Esophagus squamous epithelium (tissue), 5 donors: ENCODE data around the gene PDZD7. TPM values are rescaled to one million over a fixed set of nuclear protein-coding genes. Genes with fewer than 3 reads are reported as not detected.

Experiments used
- DNase-seq: peaks from one replicate; lab custom pipeline; 2025; lab: John Stamatoyannopoulos, UW
- H3K27ac ChIP-seq, 4 donors: fragments of 200-600 bp; sonication (generic); one replicate each; pipeline ENCODE4 v1.5.1; 2016 to 2019; ENCODE audit warnings: mild to moderate bottlenecking in 1 of 4
- H3K27me3 ChIP-seq, 4 donors: fragments of 200-600 bp; sonication (generic); 1 replicate in 3 of 4; 2 replicates in 1 of 4; pipeline versions ENCODE4 v1.5.1 to v1.6.0; 2017 to 2021; ENCODE audit warnings: antibody characterized with exemption in 1 of 4
- H3K36me3 ChIP-seq, 3 donors: fragments of 200-600 bp; sonication (generic); one replicate each; pipeline ENCODE4 v1.5.1; 2016 to 2019
- H3K4me1 ChIP-seq, 3 donors: fragments of 200-600 bp; sonication (generic); one replicate each; pipeline ENCODE4 v1.5.1; 2017 to 2019
- H3K4me3 ChIP-seq, 4 donors: fragments of 200-600 bp; sonication (generic); 1 replicate in 3 of 4; 2 replicates in 1 of 4; pipeline ENCODE4 v1.5.1; 2016 to 2019; ENCODE audit warnings: mild to moderate bottlenecking in 2 of 4, moderate library complexity in 1 of 4
- H3K9me3 ChIP-seq, 3 donors: fragments of 200-600 bp; sonication (generic); one replicate each; pipeline ENCODE4 v1.5.1; 2016 to 2019
- CTCF ChIP-seq, 6 experiments: fragments of 450-650 bp in 4 of 6; fragments of 200-600 bp in 2 of 6; sonication (generic) in 2 of 6; IDR thresholded peaks; one replicate each; pipeline ENCODE4 v1.5.1; 2016 to 2019; ENCODE audit warnings: antibody characterized with exemption in 6 of 6, mild to moderate bottlenecking in 4 of 6, moderate library complexity in 4 of 6
- POLR2A ChIP-seq, 4 donors: fragments of 450-650 bp; IDR thresholded peaks; one replicate each; pipeline ENCODE4 v1.6.1; 2017; ENCODE audit warnings: antibody characterized with exemption in 4 of 4, mild to moderate bottlenecking in 4 of 4, moderate library complexity in 3 of 4
- WGBS, 2 donors: methylation state at CpG; one replicate each; pipeline ENCODE4 v1.1.5; 2018; 5-methylcytosine and 5-hydroxymethylcytosine counted together
- intact Hi-C: fragments of 100-400 bp; cut with DNase I; formaldehyde crosslinking; loops from one replicate; pipeline ENCODE4 v1.15.0; 2022
- total RNA-seq, 4 donors: library from RNA; depleted of rRNA; stranded (reverse); fragments of >200 nt; gene quantifications; one replicate each; pipeline ENCODE4 v1.1.0, GENCODE V29; 2016
- donor health status: DM: yes; HTN: yes; CAD: no.

The PDZD7 gene
- total RNA-seq = under 1 TPM in 3 of 4 donors, not detected in 1; 0.19 to 0.29 (median 0.26) TPM

GRCh38 chr10:101031128-101031795, at the start of gene PDZD7, which contains the start of gene SFXN3:
Gene PDZD7 (minus strand): TSS chr10:101031129. CDS start chr10:101030219, 910 bp downstream.
Gene SFXN3 (plus strand): TSS chr10:101031234. CDS start chr10:101034695, 3,461 bp downstream.
- peak within 1 kb of the TSS; percentile 41 to 81 (median 72) for H3K4me3 ChIP-seq
- H3K27me3 ChIP-seq = peaks cover 0 to 21% (median 0%) of the 10 kb centered on the region in 4 donors
- H3K27ac ChIP-seq = peak within 1 kb of the TSS; percentile 82 to 99 (median 98)
- H3K4me1 ChIP-seq = peaks cover 18 to 58% (median 20%) of the 10 kb centered on the region in 3 donors
- peak; percentile 58 for DNase-seq
- WGBS, 2 donors = 0% methylated on average over 1 to 9 of the region's 38 CpGs
- intact Hi-C loops = no loop called here
- H3K9me3 ChIP-seq = no peaks in the 10 kb centered on the region
- TF ChIP-seq CTCF (IDR thresholded peaks at IDR 0.05) (no peak), POLR2A (IDR thresholded peaks at IDR 0.05) (peak in 1 of 4 donors; percentile 77)
- peaks cover 2 to 18% (median 13%) of the 10 kb centered on the region in 3 donors for H3K36me3 ChIP-seq

DNA sequence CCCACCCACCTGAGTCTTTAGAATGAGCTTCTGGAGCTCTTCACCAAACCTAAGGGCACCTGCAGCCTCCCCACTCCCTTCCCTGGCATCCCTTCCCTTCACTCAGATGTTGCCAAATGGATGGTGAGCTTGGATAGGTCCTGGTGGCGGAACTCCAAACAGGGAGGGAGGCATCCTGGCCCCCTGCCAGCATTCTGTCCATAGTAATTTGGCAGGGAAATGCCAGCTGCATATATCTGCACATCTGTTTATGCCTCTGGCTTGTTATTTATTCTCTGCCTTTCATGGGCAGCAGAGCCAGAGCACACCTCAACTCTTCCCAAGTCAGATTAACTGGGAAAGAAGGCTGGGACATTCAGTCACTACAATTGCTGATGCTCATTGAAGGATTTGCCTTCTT, 48.9 kb upstream of the PDZD7 start:
- Histone ChIP-seq H3K27ac (no peak overlapping the region), H3K4me1 (no peaks in the 10 kb centered on the region), H3K27me3 (peaks cover 0 to 98% (median 2%) of the 10 kb centered on the region in 4 donors), H3K9me3 (no peaks in the 10 kb centered on the region), H3K4me3 (no peak overlapping the region), H3K36me3 (no peaks in the 10 kb centered on the region)
- WGBS, 2 donors = 50 to 56% methylated on average over 1 of the region's 1 CpG
- DNase-seq = no peak
- TF ChIP-seq CTCF (IDR thresholded peaks at IDR 0.05) (no peak), POLR2A (IDR thresholded peaks at IDR 0.05) (no peak)
- intact Hi-C loops = no loop called here

GRCh38 chr10:101076630-101077029, 45.7 kb upstream of the PDZD7 start:
- WGBS, 2 donors = 67 to 85% methylated on average over 5 of the region's 5 CpGs
- Histone ChIP-seq H3K36me3 (no peaks in the 10 kb centered on the region), H3K4me3 (no peak overlapping the region), H3K9me3 (no peaks in the 10 kb centered on the region), H3K4me1 (no peaks in the 10 kb centered on the region), H3K27ac (no peak overlapping the region), H3K27me3 (peaks cover 4 to 99% (median 11%) of the 10 kb centered on the region in 4 donors)
- TF ChIP-seq CTCF (IDR thresholded peaks at IDR 0.05) (no peak), POLR2A (IDR thresholded peaks at IDR 0.05) (no peak)
- no peak for DNase-seq
- intact Hi-C loops = no loop called here

DNA sequence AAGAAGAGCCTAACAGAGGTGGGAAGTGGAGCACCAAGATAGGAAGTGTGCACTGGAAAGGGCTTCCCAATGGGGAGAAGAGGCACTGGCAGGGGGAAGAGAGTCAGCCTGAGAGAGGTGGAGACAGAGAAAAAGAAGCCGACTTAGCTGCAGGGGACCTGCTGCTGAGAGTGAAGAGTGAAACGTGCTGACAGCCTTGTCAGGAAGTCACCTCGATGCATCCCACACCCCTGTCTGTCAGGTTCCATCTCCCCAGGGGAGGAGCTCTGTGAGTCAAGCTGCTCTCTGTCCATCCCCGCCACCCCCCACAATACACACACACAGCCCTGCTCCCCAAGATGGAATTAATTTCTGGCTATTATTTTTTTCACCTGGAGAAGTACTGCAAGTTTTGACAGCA, 44.8 kb upstream of the PDZD7 start:
- no peak for DNase-seq
- H3K27ac ChIP-seq = no peak overlapping the region
- H3K4me3 ChIP-seq = no peak overlapping the region
- WGBS, 2 donors = 0% methylated on average over 3 of the region's 4 CpGs
- no peaks in the 10 kb centered on the region for H3K9me3 ChIP-seq
- H3K27me3 ChIP-seq = peaks cover 4 to 92% (median 11%) of the 10 kb centered on the region in 4 donors
- H3K36me3 ChIP-seq = no peaks in the 10 kb centered on the region
- TF ChIP-seq POLR2A (IDR thresholded peaks at IDR 0.05) (no peak), CTCF (IDR thresholded peaks at IDR 0.05) (no peak)
- H3K4me1 ChIP-seq = no peaks in the 10 kb centered on the region
- intact Hi-C loops = no loop called here

- DNase-seq = no peak
- no peak overlapping the region for H3K27ac ChIP-seq
- H3K36me3 ChIP-seq = no peaks in the 10 kb centered on the region
- no peak overlapping the region for H3K4me3 ChIP-seq
- WGBS, 2 donors = 6 to 7% methylated on average over 3 to 10 of the region's 13 CpGs
- H3K4me1 ChIP-seq = no peaks in the 10 kb centered on the region
- intact Hi-C loops = no loop called here
- no peak for TF ChIP-seq POLR2A (IDR thresholded peaks at IDR 0.05)
- no peak for TF ChIP-seq CTCF (IDR thresholded peaks at IDR 0.05)
- no peaks in the 10 kb centered on the region for H3K9me3 ChIP-seq
- H3K27me3 ChIP-seq = peaks cover 4 to 71% (median 11%) of the 10 kb centered on the region in 4 donors
Observed at GRCh38 chr10:101073631-101074030, 42.7 kb upstream of the PDZD7 start.
